Loucy (cell line): ENCODE results near the gene KIFAP3.

Experiments used
- CTCF ChIP-seq: fragments of 200-600 bp; sonication (generic); conservative IDR thresholded peaks from 2 replicates; pipeline ENCODE4 v1.5.1; 2014; ENCODE audit warnings: mild to moderate bottlenecking, antibody characterized with exemption, low read length
- EZH2phosphoT487 ChIP-seq: fragments of 200-600 bp; IDR thresholded peaks from 2 replicates; pipeline ENCODE4 v1.6.1; 2018; ENCODE audit warnings: antibody characterized with exemption, mild to moderate bottlenecking, moderate library complexity, borderline replicate concordance

- TF ChIP-seq CTCF = no peak
- TF ChIP-seq EZH2phosphoT487 = no peak
These were observed 114.8 kb downstream of the KIFAP3 start for GRCh38 chr1:169959686-169960085.
